Endothelial cell (in vitro differentiated cells): Measurements from ENCODE around the gene KIF5C. TPM values are rescaled to one million over a fixed set of nuclear protein-coding genes. Genes with fewer than 3 reads are reported as not detected.
A peak's percentile ranks its signal among the peaks of the same experiment; 100 is the strongest.
"Not testable (repeated sequence)": the region's sequence is repeated elsewhere in the genome, so short reads cannot be mapped to it uniquely, and the experiment has no call there.

Experiments
- DNase-seq: peaks from one replicate; pipeline ENCODE4 v3.0.0; 2021; ENCODE audit warnings: low spot score
- H3K27ac Mint-ChIP-seq: one replicate; pipeline ENCODE4 v1.8.0; 2021; ENCODE audit warnings: mixed read lengths, inconsistent platforms; ENCODE audit not compliant: unreplicated experiment
- H3K27me3 Mint-ChIP-seq: one replicate; pipeline ENCODE4 v1.8.0; 2021; ENCODE audit warnings: mild to moderate bottlenecking, moderate library complexity, mixed read lengths, inconsistent platforms; ENCODE audit not compliant: unreplicated experiment
- H3K36me3 Mint-ChIP-seq: one replicate; pipeline ENCODE4 v1.8.0; 2021; ENCODE audit warnings: mild to moderate bottlenecking, low read depth, mixed read lengths, inconsistent platforms; ENCODE audit not compliant: unreplicated experiment
- H3K4me1 Mint-ChIP-seq: one replicate; pipeline ENCODE4 v1.8.0; 2021; ENCODE audit warnings: mild to moderate bottlenecking, mixed read lengths, inconsistent platforms; ENCODE audit not compliant: unreplicated experiment
- H3K4me3 Mint-ChIP-seq: one replicate; pipeline ENCODE4 v1.8.0; 2021; ENCODE audit warnings: mild to moderate bottlenecking, mixed read lengths, inconsistent platforms; ENCODE audit not compliant: unreplicated experiment
- H3K9me3 Mint-ChIP-seq: one replicate; pipeline ENCODE4 v1.8.0; 2021; ENCODE audit warnings: mixed read lengths, inconsistent platforms; ENCODE audit not compliant: unreplicated experiment
- CTCF ChIP-seq: fragments of 200-600 bp; sonication (generic); IDR thresholded peaks from one replicate; pipeline ENCODE4 v1.5.0; 2021; ENCODE audit warnings: antibody characterized with exemption; ENCODE audit not compliant: unreplicated experiment
- total RNA-seq: library from RNA; stranded (reverse); fragmentation: NEBNext Ultra II Directional; extraction: Animal tissue kit (Norgen Biotek cat#: 25700); gene quantifications from one replicate; pipeline ENCODE4 v1.2.1, GENCODE V29; 2021; ENCODE audit not compliant: unreplicated experiment

KIF5C gene
- total RNA-seq, 1 donor from 2014 or later: 50.6 TPM

GRCh38 chr2:148979919-148980277 is 104.9 kb downstream of the KIF5C start:
- peaks cover 14% of the 10 kb centered on the region for H3K4me1 Mint-ChIP-seq

DNA sequence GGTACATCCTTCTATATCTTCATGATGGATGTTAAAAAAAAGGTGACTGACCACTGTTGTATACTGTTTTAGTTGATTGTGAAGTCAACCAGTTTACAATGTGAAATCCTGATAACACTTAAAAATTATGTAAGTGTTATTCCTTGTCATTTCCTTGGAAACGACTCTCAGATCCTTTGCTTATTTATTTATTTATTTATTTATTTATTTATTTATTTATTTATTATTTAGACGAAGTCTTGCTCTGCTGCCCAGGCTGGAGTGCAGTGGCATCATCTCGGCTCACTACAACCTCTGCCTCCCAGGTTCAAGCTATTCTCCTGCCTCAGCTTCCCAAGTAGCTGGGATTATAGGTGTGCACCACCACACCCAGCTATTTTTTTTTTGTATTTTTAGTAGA is 105.5 kb downstream of the KIF5C start:
- Mint-ChIP-seq H3K4me1 (peaks cover 14% of the 10 kb centered on the region), H3K36me3 (peaks cover 36% of the 10 kb centered on the region)
- DNase-seq, H3K27me3 Mint-ChIP-seq, H3K9me3 Mint-ChIP-seq, H3K27ac Mint-ChIP-seq, H3K4me3 Mint-ChIP-seq: not testable (repeated sequence)

More at GRCh38 chr2:148979919-148980277, 104.9 kb downstream of the KIF5C start:
- TF ChIP-seq CTCF: no peak
- DNase-seq: no peak
- Mint-ChIP-seq H3K27me3 (no peaks in the 10 kb centered on the region), H3K9me3 (no peaks in the 10 kb centered on the region), H3K4me3 (peak overlapping the region; percentile 37), H3K36me3 (peaks cover 36% of the 10 kb centered on the region), H3K27ac (no peak overlapping the region)

- peaks cover 36% of the 10 kb centered on the region for H3K36me3 Mint-ChIP-seq
- DNase-seq: no peak
- peaks cover 14% of the 10 kb centered on the region for H3K4me1 Mint-ChIP-seq
- TF ChIP-seq CTCF: no peak
- H3K27me3 Mint-ChIP-seq: no peaks in the 10 kb centered on the region
- peak overlapping the region; percentile 28 for H3K4me3 Mint-ChIP-seq
- H3K9me3 Mint-ChIP-seq: no peaks in the 10 kb centered on the region
- peak overlapping the region; percentile 15 for H3K27ac Mint-ChIP-seq
Observed at GRCh38 chr2:148981324-148981723, 106.3 kb downstream of the KIF5C start.

DNA sequence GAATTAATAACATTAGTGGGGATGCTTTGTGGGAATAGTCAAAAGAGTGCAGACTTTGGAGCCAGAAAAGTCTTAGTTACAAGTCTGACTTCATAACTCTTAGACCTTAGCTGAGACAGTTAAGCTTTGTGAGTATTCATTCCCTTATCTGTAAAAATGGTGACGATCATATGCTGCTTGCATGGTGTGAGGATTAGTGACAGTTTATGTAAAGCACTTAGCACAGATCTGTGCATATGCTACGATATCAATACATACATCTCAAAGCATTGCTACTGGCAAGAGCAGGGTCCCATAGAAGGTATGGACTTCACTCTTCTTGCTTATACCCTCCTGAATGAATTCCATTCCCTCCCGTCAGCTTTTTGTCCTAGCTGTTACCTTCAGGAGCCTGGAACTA is 106.8 kb downstream of the KIF5C start:
- TF ChIP-seq CTCF: no peak
- peaks cover 14% of the 10 kb centered on the region for H3K4me1 Mint-ChIP-seq
- H3K4me3 Mint-ChIP-seq: no peak overlapping the region
- peaks cover 36% of the 10 kb centered on the region for H3K36me3 Mint-ChIP-seq
- H3K9me3 Mint-ChIP-seq: no peaks in the 10 kb centered on the region
- no peaks in the 10 kb centered on the region for H3K27me3 Mint-ChIP-seq
- DNase-seq: no peak
- no peak overlapping the region for H3K27ac Mint-ChIP-seq

GRCh38 chr2:148982282-148982681 is 107.3 kb downstream of the KIF5C start:
- no peaks in the 10 kb centered on the region for H3K27me3 Mint-ChIP-seq
- H3K36me3 Mint-ChIP-seq: peaks cover 36% of the 10 kb centered on the region
- no peak for TF ChIP-seq CTCF
- H3K27ac Mint-ChIP-seq: no peak overlapping the region
- H3K9me3 Mint-ChIP-seq: no peaks in the 10 kb centered on the region
- H3K4me1 Mint-ChIP-seq: peaks cover 14% of the 10 kb centered on the region
- no peak overlapping the region for H3K4me3 Mint-ChIP-seq
- DNase-seq: no peak

- no peak for DNase-seq
- Mint-ChIP-seq H3K36me3 (peaks cover 36% of the 10 kb centered on the region), H3K9me3 (no peaks in the 10 kb centered on the region), H3K4me3 (peak overlapping the region; percentile 2), H3K4me1 (peaks cover 13% of the 10 kb centered on the region), H3K27me3 (no peaks in the 10 kb centered on the region), H3K27ac (no peak overlapping the region)
- TF ChIP-seq CTCF: no peak
Observed at GRCh38 chr2:148983896-148984295, 108.9 kb downstream of the KIF5C start.
